GM18508 (cell line): ENCODE measurements around the gene TCTN2.

Source experiments
- ATAC-seq: cut with Tn5 transposase; IDR thresholded peaks from one replicate; pipeline ENCODE4 v1.9.1; 2021; ENCODE audit warnings: moderate number of reproducible peaks; ENCODE audit not compliant: insufficient read depth, unreplicated experiment

TCTN2 gene

DNA sequence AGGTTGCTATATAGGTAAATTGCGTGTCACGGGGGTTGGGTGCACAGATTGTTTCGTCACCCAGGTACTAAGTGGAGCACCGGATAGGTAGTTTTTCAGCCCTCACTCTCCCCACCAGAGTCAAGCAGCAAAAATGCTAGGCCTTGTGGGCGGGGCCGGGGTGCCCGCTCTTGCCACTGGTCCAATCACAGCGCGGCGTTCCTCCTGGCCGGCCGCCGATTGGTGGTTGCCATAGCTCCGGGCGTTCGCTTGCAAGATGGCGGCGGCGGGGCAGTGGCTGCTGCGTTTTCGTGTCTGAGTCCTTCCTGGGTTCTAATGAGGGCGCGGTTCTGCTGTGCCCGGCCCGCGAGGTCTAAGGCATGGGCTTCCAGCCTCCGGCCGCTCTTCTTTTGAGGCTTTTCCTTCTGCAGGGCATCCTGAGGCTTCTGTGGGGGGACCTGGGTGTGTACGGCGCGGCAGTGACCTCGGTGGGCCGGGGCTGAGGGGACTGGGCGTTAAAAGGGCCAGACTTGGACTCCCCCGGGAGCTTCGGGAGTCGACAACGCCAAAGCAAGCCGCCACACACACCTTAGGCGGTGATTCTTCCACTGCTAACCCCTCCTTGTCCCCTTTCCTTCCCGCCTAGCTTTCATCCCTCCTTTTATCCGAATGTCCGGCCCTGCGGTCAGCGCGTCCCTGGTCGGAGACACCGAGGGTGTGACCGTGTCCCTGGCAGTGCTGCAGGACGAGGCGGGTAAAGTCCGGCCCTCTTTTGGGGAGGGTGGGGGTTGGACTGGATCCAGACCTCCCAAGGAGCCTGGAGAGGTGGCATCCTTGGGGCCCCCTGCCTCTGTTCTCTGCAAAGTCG lies at the start of gene TCTN2:
Gene TCTN2, plus strand, starts transcription at position 232 of the 847 bp plus-strand sequence. Its CDS starts 128 bp downstream, at position 360.
- ATAC-seq: peak; percentile 70

DNA sequence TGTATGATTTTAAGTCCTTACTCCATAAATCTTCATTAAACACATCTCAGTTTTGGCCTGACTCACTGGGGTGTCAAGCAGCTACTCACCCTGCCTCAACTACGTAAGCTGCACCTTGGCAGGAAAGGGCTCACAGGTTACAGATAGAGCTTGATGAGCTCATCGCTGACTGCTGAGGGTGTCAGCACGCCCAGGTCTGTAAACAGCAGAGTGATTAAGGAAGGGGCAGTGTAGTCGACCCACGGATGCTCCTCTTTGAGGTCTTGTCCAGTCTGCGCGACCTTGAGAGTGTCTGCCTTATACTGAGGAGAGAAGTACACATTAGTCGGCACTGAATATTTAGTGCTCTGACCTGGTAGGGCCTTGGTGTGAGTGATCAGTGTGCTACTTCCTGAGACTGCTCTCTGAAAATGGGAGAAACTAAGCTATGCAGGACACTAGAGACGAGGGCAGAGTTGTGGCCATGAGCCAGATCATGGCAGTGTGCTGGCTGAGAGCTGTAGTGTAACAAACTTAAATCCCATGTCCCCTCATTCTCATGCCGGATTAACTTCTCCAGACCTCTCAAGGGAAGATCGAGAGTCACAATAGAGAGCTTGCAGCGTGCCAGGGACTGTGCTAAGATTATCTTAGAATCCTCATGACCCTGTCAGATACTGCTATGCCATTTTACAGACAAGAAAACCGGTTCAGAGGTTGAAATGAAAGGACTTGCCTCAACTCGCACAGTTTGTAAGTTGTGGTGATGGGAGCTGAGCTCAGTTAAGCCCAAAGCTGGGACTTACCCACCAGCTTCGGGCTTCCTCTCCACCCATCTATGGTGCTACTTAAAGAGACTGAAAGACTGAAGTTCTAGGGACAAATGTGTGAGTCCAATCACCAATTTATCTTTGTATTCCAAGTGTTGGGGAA lies 49.0 kb upstream of the TCTN2 start:
- no peak for ATAC-seq

DNA sequence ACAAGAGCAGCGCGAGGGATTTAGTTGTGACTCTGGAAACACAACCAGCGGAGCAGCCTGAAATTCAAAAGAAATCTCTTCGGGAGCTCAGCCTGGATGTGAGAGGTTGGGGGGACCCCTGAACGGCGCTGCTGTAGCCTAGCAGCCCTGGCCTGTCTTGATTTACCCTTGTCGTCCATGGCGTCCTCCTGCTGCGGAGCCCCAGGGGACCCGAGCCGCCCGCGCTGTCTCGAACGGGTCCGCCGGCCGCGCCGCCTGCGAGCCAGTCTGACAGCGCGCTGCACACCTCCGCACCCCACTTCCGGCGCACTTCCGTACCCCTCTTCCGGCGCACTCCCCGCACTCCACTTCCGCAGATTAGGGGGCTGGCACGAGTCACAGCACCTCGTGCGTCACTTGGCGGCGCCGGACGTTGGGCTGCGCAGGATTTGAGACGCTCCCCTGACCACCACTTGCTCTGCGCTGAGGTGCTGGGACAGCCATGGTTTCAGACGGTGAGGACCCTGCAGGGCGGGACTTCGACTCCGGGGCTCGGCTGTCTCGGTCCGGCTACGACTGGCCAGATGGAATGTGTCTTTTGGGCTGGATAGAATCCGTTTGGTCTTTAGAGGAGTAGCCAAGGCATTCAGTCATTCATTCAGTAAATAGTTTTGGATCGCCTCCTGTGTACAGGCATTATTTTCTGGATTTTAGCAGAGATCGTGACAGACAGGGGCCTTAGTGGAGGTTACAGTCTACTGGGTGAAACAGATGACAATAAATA lies 37.4 kb upstream of the TCTN2 start, which contains the start of the genes EIF2B1 and GTF2H3:
Gene EIF2B1, minus strand, starts transcription at position 308 of the 763 bp plus-strand sequence. Its CDS starts 129 bp downstream, at position 179.
Gene GTF2H3, plus strand, starts transcription at position 451 of the 763 bp plus-strand sequence. Its CDS starts 31 bp downstream, at position 482.
- ATAC-seq: peak; percentile 67

DNA sequence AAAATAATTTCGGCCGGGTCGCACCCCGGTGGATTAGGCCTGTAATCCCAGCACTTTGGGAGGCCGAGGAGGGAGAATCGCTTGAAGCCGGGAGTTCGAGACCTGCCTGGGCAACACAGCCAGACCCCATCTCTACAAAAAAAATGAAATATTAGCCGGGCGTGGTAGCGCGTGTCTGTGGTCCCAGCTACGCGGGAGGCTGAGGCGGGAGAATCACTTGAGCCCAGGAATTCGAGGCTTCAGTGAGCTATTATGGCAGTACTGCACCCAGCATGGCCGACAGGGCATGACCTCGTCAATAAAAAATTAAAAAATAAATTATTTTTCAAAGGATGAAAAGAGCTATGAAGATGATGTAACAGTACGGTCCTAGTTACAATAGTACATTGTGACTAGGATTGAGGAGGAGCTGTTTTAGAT lies 36.8 kb upstream of the TCTN2 start:
- no peak for ATAC-seq

DNA sequence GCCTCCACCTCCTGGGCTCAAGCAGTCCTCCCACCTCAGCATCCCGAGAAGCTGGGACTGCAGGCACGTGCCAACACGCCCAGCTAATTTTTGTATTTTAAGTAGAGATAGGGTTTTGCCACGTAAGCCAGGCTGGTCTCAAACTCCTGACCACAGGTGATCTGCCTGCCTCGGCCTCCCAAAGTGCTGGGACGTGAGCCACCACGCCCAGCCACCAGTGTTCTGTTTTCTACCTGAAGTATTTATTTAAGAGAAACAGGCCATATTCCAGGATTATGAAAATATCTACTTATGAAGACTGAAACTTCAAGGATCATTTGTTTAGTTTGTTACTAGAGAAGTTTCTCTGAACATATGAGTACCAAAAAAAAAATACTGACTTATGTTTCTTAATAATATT lies 27.0 kb upstream of the TCTN2 start:
- no peak for ATAC-seq

DNA sequence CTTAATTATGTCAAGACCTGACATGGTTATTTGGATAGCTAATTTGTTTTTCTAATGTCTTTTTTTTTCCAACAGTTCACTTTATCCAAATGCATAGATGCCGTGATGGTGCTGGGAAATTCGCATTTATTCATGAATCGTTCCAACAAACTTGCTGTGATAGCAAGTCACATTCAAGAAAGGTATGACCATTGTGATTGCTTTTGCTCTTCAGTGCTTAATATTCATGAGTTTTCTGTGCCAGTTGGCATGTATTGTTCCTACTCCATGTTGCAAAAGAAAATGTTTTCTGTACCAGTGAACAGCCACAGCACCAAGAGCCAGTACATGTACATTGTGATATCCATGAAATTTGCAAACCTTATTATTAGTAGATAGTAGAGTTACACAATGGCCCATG lies 25.5 kb upstream of the TCTN2 start:
- ATAC-seq: no peak

DNA sequence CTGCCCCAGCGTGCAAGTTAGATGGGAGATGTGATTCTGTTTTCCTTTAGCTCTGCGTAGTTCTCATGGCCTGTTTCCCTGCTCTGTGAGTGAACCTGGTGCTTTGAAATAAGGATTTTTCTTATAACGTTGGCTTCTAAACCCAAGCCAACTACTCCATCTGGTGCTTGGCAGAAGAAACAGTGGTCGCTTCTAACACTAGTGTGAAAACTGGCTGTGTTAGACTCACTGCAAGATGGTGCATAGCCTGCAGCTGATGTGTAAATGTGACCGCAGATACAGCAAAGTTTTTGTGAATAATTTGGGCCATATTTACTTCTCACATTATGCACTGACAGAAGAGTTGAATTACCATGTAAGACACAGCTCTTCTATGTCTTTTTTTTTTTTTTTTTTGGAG lies 25.0 kb upstream of the TCTN2 start:
- no peak for ATAC-seq

DNA sequence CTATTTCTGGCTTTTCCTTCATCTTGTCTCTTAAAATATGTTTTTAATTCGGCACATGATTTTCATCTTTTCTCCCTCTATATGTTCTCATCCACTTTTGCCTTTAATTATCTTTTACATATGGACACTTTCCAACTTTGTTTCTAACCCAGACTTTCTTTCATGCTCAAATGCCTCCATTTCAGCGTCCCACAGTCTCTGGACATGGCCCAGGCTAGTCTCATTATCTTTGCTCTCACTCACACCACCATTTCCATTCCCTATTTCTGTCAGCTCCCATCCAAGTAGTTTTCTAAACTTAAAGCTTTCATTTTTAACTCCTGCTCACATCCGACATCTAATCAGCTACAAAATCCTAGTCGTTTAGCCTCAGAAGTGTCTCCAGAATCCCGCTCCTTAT lies 22.5 kb upstream of the TCTN2 start:
- no peak for ATAC-seq

DNA sequence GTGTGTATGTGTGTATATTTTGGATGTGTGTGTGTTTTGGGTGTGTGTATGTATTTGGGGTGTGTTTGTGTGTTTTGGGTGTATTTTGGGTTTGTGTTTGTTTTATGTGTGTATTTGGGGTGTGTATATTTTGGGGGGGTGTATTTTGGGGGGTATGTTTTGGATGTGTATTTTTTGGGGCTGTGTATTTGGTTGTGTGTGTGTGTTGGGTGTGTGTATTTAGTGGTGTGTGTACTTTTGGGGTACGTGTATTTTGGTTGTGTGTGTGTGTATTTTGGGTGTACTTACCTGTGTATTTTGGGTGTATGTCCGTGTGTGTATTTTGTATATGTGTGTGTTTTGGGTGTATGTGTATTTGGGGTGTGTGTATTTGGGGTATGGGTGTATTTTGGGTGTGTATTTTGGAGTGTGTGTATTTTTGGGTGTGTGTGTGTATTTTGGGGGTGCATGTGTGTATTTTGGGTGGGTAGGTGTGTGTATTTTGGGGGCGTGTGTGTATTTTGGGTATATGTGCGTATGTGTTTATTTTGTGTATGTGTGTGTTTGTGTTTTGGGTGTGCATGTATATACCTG lies 16.7 kb upstream of the TCTN2 start:
- ATAC-seq: no peak

DNA sequence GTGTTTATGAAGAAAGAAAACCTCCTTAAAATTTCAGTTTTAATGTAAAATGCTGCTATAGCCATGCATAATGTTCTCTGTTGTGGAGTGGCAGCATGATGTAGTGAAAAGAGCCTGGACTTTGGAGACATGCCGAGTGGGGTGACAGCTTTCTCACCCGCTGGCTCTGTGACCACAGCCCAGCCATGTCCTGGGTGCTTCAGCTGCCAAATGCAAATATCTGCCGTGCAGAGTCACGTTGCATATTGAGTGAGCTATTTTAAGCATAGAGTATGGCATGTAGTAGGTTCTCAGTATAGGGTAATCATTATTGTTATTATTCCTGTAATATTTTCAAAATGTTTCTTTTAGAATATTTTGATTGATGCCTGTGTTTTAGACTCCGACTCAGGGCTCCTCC lies 15.5 kb upstream of the TCTN2 start:
- peak; percentile 85 for ATAC-seq

DNA sequence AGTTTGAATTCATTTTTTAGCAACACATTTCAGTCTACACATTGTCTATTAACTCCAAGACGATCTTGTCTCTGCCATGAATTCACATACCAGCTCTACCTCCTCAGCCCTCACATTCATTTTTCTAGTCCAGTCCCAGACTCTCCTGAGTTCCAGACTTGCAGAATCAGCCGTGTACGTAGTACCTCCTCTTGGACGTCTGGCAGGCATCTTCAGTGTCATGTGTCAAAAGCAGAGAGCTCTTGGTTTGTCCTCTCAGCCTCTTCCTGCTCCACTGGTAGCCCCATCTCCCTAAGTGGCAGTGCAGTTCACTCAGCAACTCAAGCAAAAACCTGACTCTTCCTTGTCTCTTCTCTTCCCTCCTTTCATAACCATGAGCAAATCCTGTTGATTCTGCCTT lies 14.5 kb upstream of the TCTN2 start:
- no peak for ATAC-seq

DNA sequence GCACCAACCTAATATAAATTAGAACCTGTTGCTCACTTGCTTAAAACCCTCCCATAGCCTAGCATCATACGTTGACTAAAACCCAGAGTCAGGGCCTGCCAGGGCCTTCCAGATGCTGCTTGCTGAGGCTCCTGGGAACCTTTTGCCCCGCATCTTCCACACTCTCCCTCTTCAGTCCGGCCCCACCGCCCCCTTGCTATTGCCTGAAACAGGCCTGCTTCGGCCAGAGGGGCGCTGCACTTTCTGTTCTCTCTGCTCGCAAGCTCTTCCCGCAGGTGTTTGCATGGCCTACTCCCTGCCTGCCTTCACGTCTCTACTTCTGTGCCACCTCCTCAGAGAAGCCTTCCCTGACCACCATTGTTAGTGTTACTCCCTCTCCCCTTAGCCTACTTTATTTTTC lies 13.7 kb upstream of the TCTN2 start:
- no peak for ATAC-seq

DNA sequence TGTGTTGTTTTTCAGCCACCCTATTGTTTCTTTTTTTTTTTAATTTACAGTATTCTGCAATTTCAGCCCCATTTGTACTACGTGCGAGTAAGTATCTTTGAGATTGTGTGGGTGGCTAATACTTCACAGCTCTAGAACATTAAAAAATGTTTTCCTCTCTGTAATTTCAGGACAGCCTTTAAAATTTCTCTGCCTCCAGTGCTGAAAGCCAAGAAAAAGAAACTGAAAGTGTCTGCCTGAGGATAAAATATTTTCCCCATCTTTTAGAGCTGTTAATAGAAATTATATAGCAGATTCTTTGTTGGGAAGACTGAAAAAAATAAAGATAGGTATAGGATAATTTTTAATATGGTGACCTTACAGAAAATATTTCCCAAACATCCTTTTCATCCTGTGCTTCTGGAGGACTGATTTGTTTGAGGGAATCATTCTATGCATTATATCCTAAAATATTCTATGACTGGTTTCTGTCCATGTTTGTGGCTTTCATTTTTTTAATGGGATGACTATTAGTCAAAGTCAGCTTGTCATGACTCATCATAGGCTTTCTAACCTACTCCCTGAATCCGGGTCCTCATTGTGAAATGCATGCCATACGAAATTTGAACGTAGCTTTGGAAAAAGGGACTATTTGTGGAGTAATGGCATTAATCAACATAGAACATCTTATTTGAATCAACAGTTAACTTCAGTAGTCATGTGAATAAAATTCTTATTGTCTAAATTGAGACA lies 10.8 kb upstream of the TCTN2 start:
- ATAC-seq: no peak

DNA sequence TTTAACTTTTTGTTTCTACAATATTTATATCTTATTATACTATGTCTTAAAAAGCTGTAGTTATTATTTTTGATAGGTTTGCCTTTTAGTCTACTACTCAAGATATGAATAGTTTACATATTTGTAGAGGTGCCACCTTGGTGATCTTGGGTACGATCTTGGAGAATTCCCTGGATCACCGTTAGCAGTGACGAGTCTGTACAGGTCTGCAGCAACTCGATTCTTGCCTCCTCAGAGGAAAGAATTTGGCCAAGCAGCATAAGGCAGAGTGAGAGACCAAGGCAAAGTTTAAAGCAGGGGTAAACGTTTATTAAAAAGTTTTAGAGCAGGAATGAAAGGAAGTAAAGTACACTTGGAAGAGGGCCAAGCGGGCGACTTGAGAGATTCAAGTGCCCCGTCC lies 3.1 kb upstream of the TCTN2 start:
- ATAC-seq: no peak

DNA sequence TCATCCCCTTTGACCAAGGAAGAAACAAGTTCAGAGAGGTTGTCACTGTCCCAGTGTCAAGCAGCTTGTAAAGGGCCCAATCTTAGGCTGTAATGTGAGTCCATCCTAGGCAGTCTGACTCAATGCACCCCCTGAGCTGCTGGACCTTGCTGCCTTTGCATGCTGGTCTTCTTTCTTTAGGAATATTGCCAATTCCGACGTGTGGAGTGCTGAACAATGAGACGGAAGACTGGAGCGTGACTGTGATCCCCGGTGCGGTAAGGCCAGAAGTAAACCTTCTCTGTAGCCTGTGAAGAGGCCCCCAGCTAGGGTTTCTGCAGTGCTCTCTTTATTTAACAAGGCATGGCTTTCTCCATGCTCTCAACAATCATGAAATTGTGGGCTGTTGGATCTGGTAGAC lies 963 bp downstream of the TCTN2 start:
- no peak for ATAC-seq

DNA sequence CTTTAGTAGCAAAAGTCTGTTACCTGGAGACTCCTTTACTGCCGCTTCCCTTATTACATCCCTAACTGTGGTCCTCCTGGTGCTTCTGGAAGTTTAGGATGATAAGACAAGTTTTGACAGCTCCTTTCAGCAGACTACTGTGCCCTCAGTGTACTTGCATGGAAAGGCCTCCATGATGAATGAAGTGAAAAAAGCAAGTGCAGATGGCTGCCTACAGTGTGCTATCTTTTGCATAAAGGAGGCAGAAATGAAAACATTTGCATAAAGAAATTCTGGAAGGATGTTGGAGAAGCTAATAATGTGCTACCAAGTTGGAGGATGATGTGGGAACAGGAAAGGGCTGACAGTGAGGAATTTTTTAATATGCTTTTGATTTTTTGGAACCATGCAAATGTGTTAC lies 4.5 kb downstream of the TCTN2 start:
- no peak for ATAC-seq

DNA sequence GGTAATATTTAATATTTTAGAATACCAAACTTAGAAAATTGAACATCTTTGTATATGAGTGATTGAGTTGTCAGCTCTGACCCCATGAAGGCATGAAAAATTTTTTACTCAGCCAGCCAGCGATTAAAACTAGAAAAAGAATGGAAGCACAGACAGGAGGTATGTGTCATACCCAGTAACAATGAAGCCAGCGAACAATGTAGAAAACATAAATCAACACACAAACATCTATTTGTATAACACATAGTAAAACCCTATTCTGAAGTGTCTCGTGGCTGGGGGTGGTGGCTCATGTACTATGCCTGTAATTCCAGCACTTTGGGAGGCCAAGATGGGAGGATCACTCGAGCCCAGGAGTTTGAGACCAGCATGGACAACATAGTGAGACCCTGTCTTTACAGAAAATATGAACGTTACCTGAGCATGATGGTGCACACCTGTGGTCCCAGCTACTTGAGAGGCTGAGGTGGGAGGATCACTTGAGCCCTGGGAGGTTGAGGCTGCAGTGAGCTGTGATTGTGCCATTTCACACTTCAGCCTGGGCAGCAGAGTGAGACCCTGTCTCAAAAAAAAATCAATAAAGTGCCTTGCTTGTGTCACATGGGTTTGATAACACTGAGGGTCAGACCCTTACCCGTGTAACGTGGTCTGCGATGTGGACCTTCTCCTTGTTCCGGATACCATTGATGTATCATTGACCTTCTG lies 5.9 kb downstream of the TCTN2 start:
- ATAC-seq: no peak

DNA sequence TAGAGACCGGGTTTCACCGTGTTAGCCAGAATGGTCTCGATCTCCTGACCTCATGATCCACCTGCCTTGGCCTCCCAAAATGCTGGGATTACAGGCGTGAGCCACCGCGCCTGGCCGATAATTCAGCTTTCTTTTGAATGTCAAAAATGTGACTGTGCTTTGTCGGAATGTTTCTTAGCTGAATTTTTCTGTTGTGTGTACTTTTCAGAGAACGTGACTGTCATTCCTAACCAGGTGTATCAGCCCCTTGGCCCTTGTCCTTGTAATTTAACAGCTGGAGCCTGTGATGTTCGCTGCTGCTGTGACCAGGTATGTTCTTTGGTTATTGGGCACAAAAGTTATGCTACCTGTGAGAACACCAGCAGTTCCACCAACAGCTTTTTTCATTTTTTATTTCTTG lies 8.1 kb downstream of the TCTN2 start:
- ATAC-seq: no peak

DNA sequence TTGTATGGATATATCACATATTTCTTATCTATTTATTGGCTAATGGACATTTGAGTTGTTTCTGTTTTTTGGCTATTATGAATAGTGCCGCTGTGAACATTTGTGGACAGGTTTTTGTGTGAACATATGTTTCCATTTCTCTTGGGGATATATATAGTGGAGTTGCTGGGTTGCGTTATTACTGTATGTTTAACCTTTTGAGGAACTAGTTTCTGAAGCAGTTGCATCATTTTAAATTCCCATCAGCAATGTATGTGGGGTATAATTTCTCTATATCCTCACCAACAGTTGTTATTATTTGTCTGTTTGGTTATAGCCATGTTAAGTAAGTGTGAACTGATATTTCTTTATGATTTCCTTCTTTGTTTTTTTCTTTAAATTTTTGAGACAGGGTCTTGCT lies 10.7 kb downstream of the TCTN2 start:
- ATAC-seq: no peak
